ENCODE data around the gene PLOD1.
A peak's percentile ranks its signal among the peaks of the same experiment; 100 is the strongest.

PLOD1 gene

DNA sequence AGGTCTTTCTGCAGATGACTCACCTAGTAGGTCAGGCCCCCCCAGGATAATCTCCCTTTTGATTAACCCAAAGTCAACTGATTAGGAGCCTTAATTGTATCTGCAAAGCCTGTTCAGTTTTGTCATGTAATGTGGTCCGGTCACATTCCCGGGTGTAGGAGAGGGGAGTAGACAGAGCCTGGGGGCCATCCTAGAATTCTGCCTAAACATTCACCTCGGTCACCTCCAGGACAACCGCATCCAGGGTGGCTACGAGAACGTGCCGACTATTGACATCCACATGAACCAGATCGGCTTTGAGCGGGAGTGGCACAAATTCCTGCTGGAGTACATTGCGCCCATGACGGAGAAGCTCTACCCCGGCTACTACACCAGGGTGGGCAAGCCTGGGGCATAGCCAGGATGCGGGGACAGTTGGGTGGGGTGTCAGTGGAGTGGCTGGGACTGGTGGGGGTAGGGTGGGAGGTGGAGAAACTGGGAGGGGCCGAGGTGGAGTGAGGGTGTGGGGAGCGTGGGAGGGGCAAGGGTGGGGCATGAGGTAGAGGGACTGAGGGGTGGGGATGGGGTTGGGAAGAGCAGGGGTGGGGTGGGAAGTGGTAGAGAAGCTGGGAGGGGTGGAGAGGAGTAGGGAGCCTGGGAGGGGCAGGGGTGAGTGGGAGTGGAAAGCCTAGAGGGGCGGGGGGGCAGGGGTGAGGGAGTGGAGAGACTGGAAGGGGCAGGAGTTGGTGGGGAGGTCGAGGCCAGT is 36.1 kb downstream of the PLOD1 start:
- TF ChIP-seq CTCF (conservative IDR thresholded peaks at IDR 0.05; ENCODE audit: low read depth, low read length) = no peak
- H3K4me3 ChIP-seq (ENCODE audit: low read length) = no peak overlapping the region
- no peak for DNase-seq (ENCODE audit: low read depth)

DNA sequence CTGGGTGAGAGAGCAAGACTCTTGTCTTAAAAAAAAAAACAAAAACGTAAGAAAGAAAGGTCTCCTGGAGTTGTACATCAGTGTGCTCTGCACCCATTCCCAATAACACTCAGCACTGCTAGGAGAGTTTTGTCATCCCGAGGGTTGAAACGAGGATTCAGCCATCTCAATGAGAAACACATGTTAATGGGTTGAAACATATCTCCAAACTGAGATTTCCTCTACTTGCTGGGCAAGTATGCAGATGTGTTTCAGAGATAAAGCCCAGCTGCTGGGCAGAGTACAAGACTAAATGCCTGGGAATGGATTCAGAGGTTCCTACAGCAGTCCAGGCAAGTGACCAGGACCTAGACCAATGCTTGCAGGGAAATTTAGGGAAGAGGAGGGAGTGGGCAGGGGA is 43.1 kb downstream of the PLOD1 start:
- H3K4me3 ChIP-seq (ENCODE audit: low read length) = no peak overlapping the region
- no peak for DNase-seq (ENCODE audit: low read depth)
- no peak for TF ChIP-seq CTCF (conservative IDR thresholded peaks at IDR 0.05; ENCODE audit: low read depth, low read length)

DNA sequence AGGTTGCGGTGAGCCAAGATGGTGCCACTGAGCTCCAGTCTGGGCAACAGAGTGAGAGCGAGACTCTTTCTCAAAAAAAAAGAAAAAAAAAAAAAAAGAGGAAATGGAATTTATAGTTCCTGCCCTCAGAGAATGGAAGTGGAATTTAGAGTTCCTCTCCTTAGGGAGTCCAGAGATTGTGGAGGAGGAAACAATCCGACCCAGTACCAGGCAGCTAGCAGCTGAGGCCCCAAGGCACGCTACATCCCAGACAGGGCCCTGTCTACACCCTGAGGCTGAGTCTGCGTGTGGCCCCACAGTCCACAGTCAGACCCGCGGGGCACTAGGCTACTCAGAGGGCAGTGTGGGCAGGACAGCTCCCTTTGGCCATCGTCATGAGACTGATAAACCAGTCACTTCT is 43.8 kb downstream of the PLOD1 start:
- no peak for DNase-seq (ENCODE audit: low read depth)
- H3K4me3 ChIP-seq (ENCODE audit: low read length) = no peak overlapping the region
- TF ChIP-seq CTCF (conservative IDR thresholded peaks at IDR 0.05; ENCODE audit: low read depth, low read length) = no peak

- H3K4me3 ChIP-seq (ENCODE audit: low read length) = peak overlapping the region; percentile 97
- no peak for DNase-seq (ENCODE audit: low read depth)
- TF ChIP-seq CTCF (conservative IDR thresholded peaks at IDR 0.05; ENCODE audit: low read depth, low read length) = no peak
Measured at GRCh38 chr1:11979028-11979850, 44.7 kb downstream of the PLOD1 start.

- peak within 1 kb of the TSS; percentile 97 for H3K4me3 ChIP-seq (ENCODE audit: low read length)
- DNase-seq (ENCODE audit: low read depth) = peak; percentile 86
- TF ChIP-seq CTCF (conservative IDR thresholded peaks at IDR 0.05; ENCODE audit: low read depth, low read length) = no peak
Measured at GRCh38 chr1:11979851-11980675, 45.5 kb downstream of the PLOD1 start, which contains the start of gene MFN2. Gene MFN2, plus strand, starts transcription at chr1:11980444. Its CDS starts 8,725 bp downstream, at chr1:11989169.

DNA sequence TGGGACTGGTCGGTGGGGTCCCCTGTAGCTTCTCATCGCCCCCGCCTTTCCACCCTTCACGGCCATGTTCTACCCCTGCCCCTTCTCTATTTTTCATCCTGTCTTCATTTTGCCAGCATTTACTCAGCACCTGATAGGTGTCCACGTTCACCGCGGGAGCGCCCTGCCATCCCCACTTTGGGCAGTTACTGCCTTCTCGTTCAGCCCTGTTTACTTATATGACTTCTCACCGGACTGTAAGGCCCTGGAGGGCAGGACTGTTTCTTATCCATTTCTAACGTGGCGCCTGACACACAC is 46.1 kb downstream of the PLOD1 start:
- H3K4me3 ChIP-seq (ENCODE audit: low read length) = peak overlapping the region; percentile 97
- no peak for DNase-seq (ENCODE audit: low read depth)
- no peak for TF ChIP-seq CTCF (conservative IDR thresholded peaks at IDR 0.05; ENCODE audit: low read depth, low read length)

All from retinal pigment epithelial cell (primary cell).